DND-41 (cell line): ENCODE results near the gene ANO1.

Experiments used
- ATAC-seq: fragments of 200-7000 bp; cut with Tn5 transposase; 3 replicates; pipeline ENCODE4 v1.9.1; 2021; ENCODE audit warnings: low read depth; ENCODE audit not compliant: insufficient read depth
- DNase-seq: peaks from one replicate; pipeline ENCODE4 v3.0.0-alpha.2; 2020
- H2AFZ ChIP-seq: 2 replicates; pipeline ENCODE4 v1.6.0; 2012; ENCODE audit warnings: low read depth, low read length
- H3K27ac ChIP-seq: 2 replicates; pipeline ENCODE4 v1.5.1; 2012; ENCODE audit warnings: low read length, inconsistent platforms
- H3K27me3 ChIP-seq: fragments of 200-600 bp; sonication (generic); 2 replicates; pipeline ENCODE4 v1.6.0; 2012; ENCODE audit warnings: low read length, mild to moderate bottlenecking, inconsistent platforms; ENCODE audit not compliant: insufficient read depth, poor library complexity
- H3K36me3 ChIP-seq: 2 replicates; pipeline ENCODE4 v1.5.1; 2012; ENCODE audit warnings: low read length, inconsistent platforms; ENCODE audit not compliant: insufficient read depth
- H3K4me1 ChIP-seq: 2 replicates; pipeline ENCODE4 v1.5.1; 2012; ENCODE audit warnings: mild to moderate bottlenecking, low read length; ENCODE audit not compliant: insufficient read depth
- H3K4me2 ChIP-seq: 2 replicates; pipeline ENCODE4 v1.6.0; 2012; ENCODE audit warnings: mild to moderate bottlenecking, moderate library complexity, low read length, inconsistent platforms; ENCODE audit not compliant: insufficient read depth
- H3K4me3 ChIP-seq, 2 experiments: fragments of 200-600 bp in 1 of 2; shearing (Covaris generic) in 1 of 2; 2 replicates each; pipeline ENCODE4 v1.5.1; 2012 to 2016; ENCODE audit warnings: inconsistent platforms in 2 of 2, low read length in 2 of 2, mild to moderate bottlenecking in 2 of 2, low read depth in 1 of 2, moderate library complexity in 1 of 2
- H3K79me2 ChIP-seq: 2 replicates; pipeline ENCODE4 v1.6.0; 2012; ENCODE audit warnings: low read length, inconsistent platforms; ENCODE audit not compliant: insufficient read depth
- H3K9ac ChIP-seq: 2 replicates; pipeline ENCODE4 v1.6.0; 2012; ENCODE audit warnings: low read depth, mild to moderate bottlenecking, inconsistent platforms, low read length, moderate library complexity
- H3K9me3 ChIP-seq: 2 replicates; pipeline ENCODE4 v1.5.1; 2012; ENCODE audit warnings: low read length, moderate library complexity, mild to moderate bottlenecking, inconsistent platforms; ENCODE audit not compliant: insufficient read depth, severe bottlenecking
- H4K20me1 ChIP-seq: 2 replicates; pipeline ENCODE4 v1.6.0; 2012; ENCODE audit warnings: low read length; ENCODE audit not compliant: insufficient read depth
- EZH2 ChIP-seq: IDR thresholded peaks from 3 replicates; pipeline ENCODE4 v1.6.1; 2012; ENCODE audit warnings: borderline replicate concordance, low read depth, mild to moderate bottlenecking, moderate library complexity, low read length, inconsistent platforms; ENCODE audit not compliant: severe bottlenecking
- TF ChIP-seq, protein P1 (sequence below): IDR thresholded peaks from 2 replicates; pipeline ENCODE4 v1.5.1; 2012; ENCODE audit warnings: borderline replicate concordance, low read length, moderate library complexity, mild to moderate bottlenecking; ENCODE audit not compliant: poor library complexity, severe bottlenecking; ENCODE audit errors: extremely low read depth

The ANO1 gene

DNA sequence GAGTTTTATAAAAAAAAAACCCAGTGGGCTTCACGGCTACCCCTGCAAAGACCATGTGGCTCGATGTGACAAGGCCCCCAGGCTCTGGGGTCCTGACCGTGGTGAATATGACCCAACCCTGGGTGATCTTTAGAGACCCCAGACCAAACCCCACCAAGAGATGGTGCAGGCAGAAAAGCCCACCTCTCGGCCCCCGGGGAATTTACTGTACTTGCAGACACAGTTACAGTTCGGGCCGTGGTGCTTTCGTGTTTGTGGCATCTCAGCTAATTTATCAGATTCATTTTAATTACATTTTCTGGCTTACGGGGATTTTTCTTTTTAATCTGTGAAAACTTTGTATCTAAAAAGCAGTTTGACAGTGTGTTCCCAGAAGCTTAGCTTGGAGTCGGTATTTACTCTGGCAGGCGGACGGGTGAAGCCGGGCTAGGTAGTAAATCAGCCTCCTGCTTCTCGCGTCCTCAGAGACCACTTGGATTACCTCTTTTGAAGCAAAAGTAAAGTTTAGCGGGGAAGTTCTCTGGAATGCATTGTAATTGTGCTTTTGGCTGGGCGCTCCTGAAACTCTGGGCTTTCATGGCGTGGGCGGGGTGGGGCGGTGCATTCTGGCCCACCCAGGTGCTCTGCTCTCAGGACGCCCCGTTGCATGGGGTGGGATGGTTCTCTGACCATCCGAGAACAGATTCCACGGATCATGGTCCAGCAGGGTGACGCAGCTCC, 25.3 kb downstream of the ANO1 start:
- no peaks in the 10 kb centered on the region; the same call in 1 of the 2 replicates for H4K20me1 ChIP-seq
- H3K27me3 ChIP-seq, result no peaks in the 10 kb centered on the region
- no peaks in the 10 kb centered on the region for H3K79me2 ChIP-seq
- no peak overlapping the region for H3K4me3 ChIP-seq
- ATAC-seq (no peak), DNase-seq (no peak)
- H2AFZ ChIP-seq, result no peak overlapping the region
- H3K9ac ChIP-seq, result no peak overlapping the region
- H3K36me3 ChIP-seq, result no peaks in the 10 kb centered on the region
- H3K4me1 ChIP-seq, result no peaks in the 10 kb centered on the region
- no peaks in the 10 kb centered on the region for H3K9me3 ChIP-seq
- H3K4me2 ChIP-seq, result no peak overlapping the region
- TF ChIP-seq EZH2, result no peak
- TF ChIP-seq, protein P1, sequence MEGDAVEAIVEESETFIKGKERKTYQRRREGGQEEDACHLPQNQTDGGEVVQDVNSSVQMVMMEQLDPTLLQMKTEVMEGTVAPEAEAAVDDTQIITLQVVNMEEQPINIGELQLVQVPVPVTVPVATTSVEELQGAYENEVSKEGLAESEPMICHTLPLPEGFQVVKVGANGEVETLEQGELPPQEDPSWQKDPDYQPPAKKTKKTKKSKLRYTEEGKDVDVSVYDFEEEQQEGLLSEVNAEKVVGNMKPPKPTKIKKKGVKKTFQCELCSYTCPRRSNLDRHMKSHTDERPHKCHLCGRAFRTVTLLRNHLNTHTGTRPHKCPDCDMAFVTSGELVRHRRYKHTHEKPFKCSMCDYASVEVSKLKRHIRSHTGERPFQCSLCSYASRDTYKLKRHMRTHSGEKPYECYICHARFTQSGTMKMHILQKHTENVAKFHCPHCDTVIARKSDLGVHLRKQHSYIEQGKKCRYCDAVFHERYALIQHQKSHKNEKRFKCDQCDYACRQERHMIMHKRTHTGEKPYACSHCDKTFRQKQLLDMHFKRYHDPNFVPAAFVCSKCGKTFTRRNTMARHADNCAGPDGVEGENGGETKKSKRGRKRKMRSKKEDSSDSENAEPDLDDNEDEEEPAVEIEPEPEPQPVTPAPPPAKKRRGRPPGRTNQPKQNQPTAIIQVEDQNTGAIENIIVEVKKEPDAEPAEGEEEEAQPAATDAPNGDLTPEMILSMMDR, result no peak
- H3K27ac ChIP-seq, result no peak overlapping the region

DNA sequence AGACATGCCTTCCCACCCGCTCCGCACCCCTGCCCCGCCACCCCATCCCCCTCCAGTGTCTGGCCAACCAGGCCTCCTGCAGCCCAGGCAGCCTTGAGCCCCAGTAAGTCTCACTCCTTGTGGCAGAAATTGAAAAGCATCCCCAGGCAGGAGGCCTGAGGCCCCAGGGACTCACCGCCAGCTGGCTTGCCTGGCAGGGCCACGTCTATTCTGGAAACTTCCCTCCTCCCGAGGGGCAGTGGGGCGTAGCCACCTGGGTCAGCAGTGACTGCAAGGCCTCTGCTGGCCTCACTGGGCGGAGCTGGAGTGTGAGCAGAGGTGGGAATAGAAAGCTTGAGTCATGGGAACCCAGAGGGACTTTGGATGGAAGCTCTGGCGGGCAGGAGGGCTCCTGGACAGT, 26.3 kb downstream of the ANO1 start:
- Histone ChIP-seq H3K36me3 (no peaks in the 10 kb centered on the region), H3K4me2 (no peak overlapping the region), H3K4me3 (no peak overlapping the region), H3K27me3 (no peaks in the 10 kb centered on the region), H3K9me3 (no peaks in the 10 kb centered on the region), H3K79me2 (no peaks in the 10 kb centered on the region), H3K4me1 (no peaks in the 10 kb centered on the region), H4K20me1 (no peaks in the 10 kb centered on the region; the same call in 1 of the 2 replicates), H3K9ac (no peak overlapping the region), H3K27ac (no peak overlapping the region), H2AFZ (no peak overlapping the region)
- DNase-seq (no peak), ATAC-seq (no peak)
- TF ChIP-seq, protein P1, result no peak
- TF ChIP-seq EZH2, result no peak

DNA sequence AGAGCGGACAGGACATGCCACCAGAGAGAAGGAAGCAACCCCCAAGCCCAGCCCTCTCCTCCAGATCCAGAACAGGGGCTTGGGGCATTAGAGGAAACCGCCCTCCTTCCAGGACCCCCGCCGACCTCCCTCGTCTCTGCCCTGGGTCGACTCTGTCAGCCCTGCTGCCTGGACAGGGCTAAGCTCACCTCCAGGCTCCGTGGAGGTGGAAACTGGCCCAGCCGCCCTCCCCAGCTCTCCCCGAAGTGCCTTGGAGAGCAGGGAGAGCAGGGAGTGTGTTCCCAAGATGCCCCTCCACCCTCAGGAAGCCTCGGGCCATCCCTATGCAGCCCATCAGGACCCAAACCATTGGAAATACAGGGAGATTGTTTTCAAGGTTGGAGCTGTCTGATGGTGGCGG, 26.8 kb downstream of the ANO1 start:
- no peak for ATAC-seq
- Histone ChIP-seq H2AFZ (no peak overlapping the region), H3K4me1 (no peaks in the 10 kb centered on the region), H3K9ac (no peak overlapping the region), H3K4me3 (no peak overlapping the region), H3K27me3 (no peaks in the 10 kb centered on the region), H3K36me3 (no peaks in the 10 kb centered on the region), H3K27ac (no peak overlapping the region), H4K20me1 (no peaks in the 10 kb centered on the region; the same call in 1 of the 2 replicates), H3K4me2 (no peak overlapping the region), H3K79me2 (no peaks in the 10 kb centered on the region), H3K9me3 (no peaks in the 10 kb centered on the region)
- TF ChIP-seq EZH2, result no peak
- TF ChIP-seq, protein P1, result no peak
- DNase-seq, result no peak

DNA sequence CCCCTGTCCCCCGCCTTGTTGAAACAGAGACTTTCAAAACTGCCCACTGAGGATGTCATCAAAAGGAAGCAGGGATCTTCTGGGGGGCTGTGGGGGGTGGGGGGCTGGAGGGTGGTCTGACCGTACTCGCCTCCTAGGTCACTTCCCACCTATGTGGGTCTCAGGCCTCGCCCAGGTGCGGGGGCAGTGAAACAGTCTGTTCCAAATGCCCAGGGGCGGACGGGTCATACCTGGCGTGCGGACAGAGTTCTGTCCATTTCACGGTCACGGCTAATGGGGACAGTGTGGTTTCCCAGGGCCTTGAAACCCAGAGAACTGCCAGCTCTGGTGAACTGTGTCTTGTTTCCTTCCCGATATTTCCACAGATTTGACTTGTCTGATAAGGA, 27.2 kb downstream of the ANO1 start:
- ATAC-seq, result no peak
- Histone ChIP-seq H3K4me3 (no peak overlapping the region), H3K36me3 (no peaks in the 10 kb centered on the region), H3K9ac (no peak overlapping the region), H3K9me3 (no peaks in the 10 kb centered on the region), H3K4me1 (no peaks in the 10 kb centered on the region), H3K79me2 (no peaks in the 10 kb centered on the region), H2AFZ (no peak overlapping the region), H4K20me1 (no peaks in the 10 kb centered on the region; the same call in 1 of the 2 replicates), H3K4me2 (no peak overlapping the region), H3K27ac (no peak overlapping the region), H3K27me3 (no peaks in the 10 kb centered on the region)
- no peak for DNase-seq
- no peak for TF ChIP-seq EZH2
- TF ChIP-seq, protein P1, result no peak
